GM21367 (cell line): ENCODE measurements around the gene SYT8.

Source experiments
- ATAC-seq: cut with Tn5 transposase; IDR thresholded peaks from one replicate; pipeline ENCODE4 v1.9.1; 2021; ENCODE audit not compliant: unreplicated experiment

The SYT8 gene

GRCh38 chr11:1844221-1845094, 9.7 kb downstream of the SYT8 start:
- ATAC-seq: no peak

- ATAC-seq: no peak
Measured at GRCh38 chr11:1845095-1845429, 10.3 kb downstream of the SYT8 start.

- no peak for ATAC-seq
Measured at GRCh38 chr11:1845561-1846452, 11.0 kb downstream of the SYT8 start.

- ATAC-seq: no peak
Measured at GRCh38 chr11:1846453-1846932, 11.7 kb downstream of the SYT8 start.

- ATAC-seq: no peak
Measured at GRCh38 chr11:1847006-1847735, 12.4 kb downstream of the SYT8 start.

GRCh38 chr11:1847926-1848639, 13.3 kb downstream of the SYT8 start:
- no peak for ATAC-seq

GRCh38 chr11:1848640-1849430, 14.0 kb downstream of the SYT8 start:
- ATAC-seq: no peak

- no peak for ATAC-seq
Measured at GRCh38 chr11:1851468-1852180, 16.8 kb downstream of the SYT8 start.

GRCh38 chr11:1852271-1852876, 17.6 kb downstream of the SYT8 start:
- ATAC-seq: no peak

- ATAC-seq: peak; percentile 38
Measured at GRCh38 chr11:1852877-1853276, 18.1 kb downstream of the SYT8 start, which contains the start of gene LSP1. TSS of gene LSP1 (plus strand) at chr11:1853084. CDS start at chr11:1853145, 61 bp downstream.

GRCh38 chr11:1853376-1854131, 18.8 kb downstream of the SYT8 start:
- no peak for ATAC-seq

- ATAC-seq: no peak
Measured at GRCh38 chr11:1854132-1854948, 19.6 kb downstream of the SYT8 start.

- ATAC-seq: peak; percentile 29
Measured at GRCh38 chr11:1854949-1855885, 20.4 kb downstream of the SYT8 start.

- ATAC-seq: no peak
Measured at GRCh38 chr11:1855886-1856265, 21.1 kb downstream of the SYT8 start.

- ATAC-seq: no peak
Measured at GRCh38 chr11:1856306-1857005, 21.7 kb downstream of the SYT8 start.
